Activated T-helper 2 cell treated with anti-CD3 and anti-CD28 coated beads, Interferon-gamma antibody, Interleukin-2, Interleukin-4, amounts not matched to agents 10 μg/mL and 5 μg/mL and 100 μg/mL, durations not matched to agents 14 hours and 24 hours and 36 hours (primary cell): ENCODE data around the gene CHRD. TPM values are rescaled to one million over a fixed set of nuclear protein-coding genes. Genes with fewer than 3 reads are reported as not detected.

ENCODE experiments used
- DNase-seq: peaks from one replicate; pipeline ENCODE4 v3.0.0; 2021; ENCODE audit warnings: low spot score
- H3K27ac Mint-ChIP-seq: one replicate; pipeline ENCODE4 v1.8.0; 2021; ENCODE audit warnings: mixed read lengths
- H3K27me3 Mint-ChIP-seq: one replicate; pipeline ENCODE4 v1.8.0; 2021; ENCODE audit warnings: low read depth, mixed read lengths
- H3K36me3 Mint-ChIP-seq: one replicate; pipeline ENCODE4 v1.8.0; 2021; ENCODE audit warnings: low read depth, mixed read lengths
- H3K4me1 Mint-ChIP-seq: one replicate; pipeline ENCODE4 v1.8.0; 2021; ENCODE audit warnings: low read depth, mixed read lengths
- H3K4me3 Mint-ChIP-seq: one replicate; pipeline ENCODE4 v1.8.0; 2021; ENCODE audit warnings: low read depth, mild to moderate bottlenecking, moderate library complexity, mixed read lengths
- H3K9me3 Mint-ChIP-seq: one replicate; pipeline ENCODE4 v1.8.0; 2021; ENCODE audit warnings: mixed read lengths
- intact Hi-C: fragments of 100-400 bp; cut with micrococcal nuclease; formaldehyde crosslinking; loops from one replicate; pipeline ENCODE4 v1.15.1; 2023
- total RNA-seq: library from RNA; stranded (reverse); gene quantifications from 2 replicates; pipeline ENCODE4 v1.2.3, GENCODE V29; 2022

The CHRD gene
- total RNA-seq, 1 donor from 2014 or later = not detected

DNA sequence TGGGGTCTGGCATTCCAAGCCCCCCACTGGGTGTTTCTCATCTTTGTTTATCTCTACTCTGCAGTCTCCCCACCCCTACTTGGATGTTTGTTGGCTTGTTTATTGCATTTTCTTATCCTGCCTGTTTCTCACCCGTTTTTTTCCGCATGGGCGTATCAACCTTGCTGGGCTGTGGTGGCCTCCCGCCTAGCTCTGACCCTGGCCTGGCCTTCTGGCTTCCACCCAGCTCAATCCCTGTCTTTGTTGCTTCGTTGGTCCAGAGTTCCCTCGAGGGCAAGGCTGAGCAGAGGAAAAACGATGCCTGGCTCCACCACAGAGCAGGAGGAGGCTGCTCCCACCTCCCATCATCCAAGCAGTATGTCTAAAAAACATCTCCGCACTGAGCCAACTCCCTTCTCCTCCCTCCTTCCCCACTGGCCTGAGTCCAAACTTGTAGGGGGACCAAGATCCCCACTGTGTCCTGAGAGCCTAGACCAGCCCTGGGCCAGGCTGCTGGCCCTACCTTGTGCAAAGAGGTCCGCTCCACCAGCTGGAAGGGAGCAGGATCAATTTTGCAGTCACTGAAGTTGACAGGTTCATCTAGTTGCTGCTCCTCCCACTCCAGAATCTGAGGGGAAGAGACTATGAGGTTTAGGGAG, 28.2 kb upstream of the CHRD start:
- peaks cover 8% of the 10 kb centered on the region for H3K4me1 Mint-ChIP-seq
- no peak overlapping the region for H3K4me3 Mint-ChIP-seq
- DNase-seq = no peak
- intact Hi-C loops = no loop called here
- H3K9me3 Mint-ChIP-seq = no peaks in the 10 kb centered on the region
- no peaks in the 10 kb centered on the region for H3K36me3 Mint-ChIP-seq
- no peak overlapping the region for H3K27ac Mint-ChIP-seq
- H3K27me3 Mint-ChIP-seq = no peaks in the 10 kb centered on the region

- Mint-ChIP-seq H3K27me3 (no peaks in the 10 kb centered on the region), H3K36me3 (no peaks in the 10 kb centered on the region), H3K4me1 (peaks cover 8% of the 10 kb centered on the region), H3K27ac (no peak overlapping the region), H3K4me3 (no peak overlapping the region), H3K9me3 (no peaks in the 10 kb centered on the region)
- intact Hi-C loops = no loop called here
- no peak for DNase-seq
Measured at GRCh38 chr3:184352149-184352785, 27.6 kb upstream of the CHRD start.

DNA sequence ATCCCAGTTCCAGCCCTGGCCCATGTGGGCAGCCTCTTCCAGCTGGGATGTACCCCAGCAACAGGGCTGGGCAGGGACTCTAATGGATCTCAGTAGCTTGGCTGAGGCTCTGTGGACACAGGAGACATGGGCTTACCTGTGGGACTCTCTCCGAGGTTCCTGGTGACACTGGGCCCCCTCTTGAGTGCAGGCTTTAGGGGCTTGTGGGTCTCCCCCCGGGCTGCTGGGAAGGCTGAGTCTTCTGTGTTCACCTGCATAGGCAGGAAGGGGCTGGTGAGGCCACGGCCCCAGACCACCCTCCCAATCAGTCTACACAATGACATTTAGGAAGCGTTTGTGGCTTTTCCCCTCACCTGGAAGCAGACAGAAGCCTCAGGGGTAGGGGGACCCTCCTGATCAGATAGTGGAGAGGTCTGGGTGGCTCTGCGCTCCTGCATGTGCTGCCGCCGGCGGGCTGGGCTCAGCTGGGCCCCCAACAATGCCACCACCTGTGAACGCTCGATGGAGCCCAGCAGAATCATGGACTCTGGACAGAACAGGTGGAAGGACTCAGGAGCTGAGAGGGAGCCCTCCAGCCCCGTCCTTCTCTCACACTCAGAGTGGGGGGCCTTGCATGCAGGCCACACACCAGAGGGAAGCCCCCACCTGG, 26.8 kb upstream of the CHRD start:
- Mint-ChIP-seq H3K9me3 (no peaks in the 10 kb centered on the region), H3K27ac (no peak overlapping the region), H3K36me3 (no peaks in the 10 kb centered on the region), H3K27me3 (no peaks in the 10 kb centered on the region), H3K4me1 (peaks cover 2% of the 10 kb centered on the region), H3K4me3 (no peak overlapping the region)
- intact Hi-C loops = no loop called here
- DNase-seq = no peak

GRCh38 chr3:184353546-184353941, 26.3 kb upstream of the CHRD start:
- Mint-ChIP-seq H3K9me3 (no peaks in the 10 kb centered on the region), H3K27me3 (no peaks in the 10 kb centered on the region), H3K36me3 (no peaks in the 10 kb centered on the region), H3K4me3 (no peak overlapping the region), H3K4me1 (peaks cover 2% of the 10 kb centered on the region), H3K27ac (no peak overlapping the region)
- DNase-seq = no peak
- intact Hi-C loops = no loop called here

GRCh38 chr3:184354121-184354728, 25.6 kb upstream of the CHRD start:
- H3K27me3 Mint-ChIP-seq = no peaks in the 10 kb centered on the region
- H3K36me3 Mint-ChIP-seq = no peaks in the 10 kb centered on the region
- intact Hi-C loops = no loop called here
- no peak overlapping the region for H3K4me3 Mint-ChIP-seq
- H3K9me3 Mint-ChIP-seq = no peaks in the 10 kb centered on the region
- peak; percentile 35 for DNase-seq
- peaks cover 2% of the 10 kb centered on the region for H3K4me1 Mint-ChIP-seq
- H3K27ac Mint-ChIP-seq = no peak overlapping the region

DNA sequence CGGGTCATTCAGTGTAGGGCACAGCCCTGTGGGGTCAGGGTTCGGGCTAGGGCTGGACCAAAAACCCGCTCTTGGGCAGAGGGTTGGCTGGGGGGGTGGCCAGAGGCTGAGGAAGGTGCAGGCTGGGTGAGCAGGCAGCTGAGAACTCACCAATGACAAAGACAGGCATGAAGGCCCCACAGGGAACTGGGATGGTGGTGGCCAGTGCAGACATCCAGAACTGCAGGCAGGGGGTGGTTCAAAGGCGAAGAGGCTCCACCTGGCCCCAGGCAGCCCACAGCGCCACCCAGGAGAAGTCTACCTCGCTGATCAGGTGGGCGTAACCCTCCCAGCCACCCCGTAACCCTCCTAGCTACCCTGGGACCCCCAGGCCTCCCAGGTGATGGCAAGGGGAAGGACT, 25.1 kb upstream of the CHRD start:
- Mint-ChIP-seq H3K36me3 (no peaks in the 10 kb centered on the region), H3K27me3 (no peaks in the 10 kb centered on the region), H3K27ac (no peak overlapping the region), H3K4me1 (peaks cover 2% of the 10 kb centered on the region), H3K9me3 (no peaks in the 10 kb centered on the region), H3K4me3 (no peak overlapping the region)
- intact Hi-C loops = no loop called here
- no peak for DNase-seq

GRCh38 chr3:184355261-184356040, 24.4 kb upstream of the CHRD start:
- DNase-seq = no peak
- intact Hi-C loops = no loop called here
- H3K36me3 Mint-ChIP-seq = no peaks in the 10 kb centered on the region
- no peaks in the 10 kb centered on the region for H3K9me3 Mint-ChIP-seq
- no peaks in the 10 kb centered on the region for H3K27me3 Mint-ChIP-seq
- peaks cover 2% of the 10 kb centered on the region for H3K4me1 Mint-ChIP-seq
- no peak overlapping the region for H3K27ac Mint-ChIP-seq
- no peak overlapping the region for H3K4me3 Mint-ChIP-seq

GRCh38 chr3:184357248-184358123, 22.4 kb upstream of the CHRD start:
- H3K36me3 Mint-ChIP-seq = no peaks in the 10 kb centered on the region
- DNase-seq = no peak
- H3K4me1 Mint-ChIP-seq = peaks cover 5% of the 10 kb centered on the region
- H3K27me3 Mint-ChIP-seq = no peaks in the 10 kb centered on the region
- H3K27ac Mint-ChIP-seq = no peak overlapping the region
- H3K4me3 Mint-ChIP-seq = no peak overlapping the region
- no peaks in the 10 kb centered on the region for H3K9me3 Mint-ChIP-seq
- intact Hi-C loops = no loop called here

GRCh38 chr3:184358124-184358767, 21.6 kb upstream of the CHRD start:
- no peak overlapping the region for H3K4me3 Mint-ChIP-seq
- H3K4me1 Mint-ChIP-seq = peaks cover 5% of the 10 kb centered on the region
- H3K36me3 Mint-ChIP-seq = peaks cover under 1% of the 10 kb centered on the region
- H3K27me3 Mint-ChIP-seq = no peaks in the 10 kb centered on the region
- no peaks in the 10 kb centered on the region for H3K9me3 Mint-ChIP-seq
- intact Hi-C loops = no loop called here
- no peak overlapping the region for H3K27ac Mint-ChIP-seq
- no peak for DNase-seq

DNA sequence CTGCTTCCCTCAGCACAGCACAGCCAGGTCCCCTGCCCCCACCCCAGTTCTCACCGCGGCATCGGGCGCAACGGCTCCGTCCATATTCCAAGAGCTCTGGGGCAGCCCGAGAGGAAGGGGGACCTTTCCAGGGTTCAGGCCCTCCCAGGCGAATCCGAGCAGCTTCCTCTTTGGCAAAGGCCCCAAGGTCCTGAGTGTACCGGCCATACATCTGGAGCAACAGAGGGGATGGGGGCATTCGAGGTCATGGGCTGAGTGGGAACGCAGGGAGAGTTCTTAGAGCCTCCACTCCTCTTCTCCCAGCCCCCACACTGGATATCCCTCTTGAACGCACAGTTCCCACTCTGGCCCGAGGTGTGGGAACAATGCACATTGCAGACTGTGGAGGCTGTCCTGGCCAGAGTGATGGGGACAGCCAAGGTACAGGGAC, 20.9 kb upstream of the CHRD start:
- DNase-seq = no peak
- no peak overlapping the region for H3K4me3 Mint-ChIP-seq
- H3K27ac Mint-ChIP-seq = no peak overlapping the region
- peaks cover 6% of the 10 kb centered on the region for H3K36me3 Mint-ChIP-seq
- peaks cover 3% of the 10 kb centered on the region for H3K4me1 Mint-ChIP-seq
- no peaks in the 10 kb centered on the region for H3K27me3 Mint-ChIP-seq
- no peaks in the 10 kb centered on the region for H3K9me3 Mint-ChIP-seq
- intact Hi-C loops = no loop called here

DNA sequence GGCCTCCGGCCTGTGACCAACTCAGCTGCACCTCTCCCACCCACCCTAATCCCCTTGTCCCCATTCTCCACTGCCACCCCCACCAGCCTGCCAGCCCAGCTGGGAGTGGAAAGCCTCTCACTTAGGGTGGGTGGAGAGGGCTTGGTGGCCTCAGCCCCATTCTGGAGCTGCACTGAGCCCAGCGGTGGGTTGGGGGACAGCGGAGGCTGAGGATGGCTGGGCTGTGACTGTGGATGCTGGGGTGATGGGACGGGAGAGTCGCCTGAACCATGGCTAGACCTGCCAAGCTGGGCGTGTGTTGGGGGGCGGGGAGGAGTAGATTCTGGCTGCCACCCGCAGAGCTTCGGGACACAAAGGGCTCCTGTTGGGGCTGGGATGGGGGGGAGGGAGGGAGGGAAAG, 20.2 kb upstream of the CHRD start:
- intact Hi-C loops = loop anchor here (5.0 kb wide), 1 partner anchor 353 kb away; the partner anchor contains the start of gene MAGEF1
- H3K4me3 Mint-ChIP-seq = peak overlapping the region; percentile 83
- H3K27me3 Mint-ChIP-seq = no peaks in the 10 kb centered on the region
- DNase-seq = no peak
- peaks cover 10% of the 10 kb centered on the region for H3K36me3 Mint-ChIP-seq
- H3K27ac Mint-ChIP-seq = no peak overlapping the region
- peaks cover 7% of the 10 kb centered on the region for H3K4me1 Mint-ChIP-seq
- no peaks in the 10 kb centered on the region for H3K9me3 Mint-ChIP-seq
